GM20000 (cell line): ENCODE data around the gene INTS1.

Experiments used
- DNase-seq: peaks from one replicate; pipeline ENCODE4 v3.0.0; 2012; ENCODE audit warnings: low spot score
- TF ChIP-seq, protein P1 (sequence below): IDR thresholded peaks from 2 replicates; pipeline ENCODE4 v1.5.1; 2012; ENCODE audit warnings: mild to moderate bottlenecking, control low read depth; ENCODE audit errors: extremely low read depth, missing control alignments

INTS1 gene

DNA sequence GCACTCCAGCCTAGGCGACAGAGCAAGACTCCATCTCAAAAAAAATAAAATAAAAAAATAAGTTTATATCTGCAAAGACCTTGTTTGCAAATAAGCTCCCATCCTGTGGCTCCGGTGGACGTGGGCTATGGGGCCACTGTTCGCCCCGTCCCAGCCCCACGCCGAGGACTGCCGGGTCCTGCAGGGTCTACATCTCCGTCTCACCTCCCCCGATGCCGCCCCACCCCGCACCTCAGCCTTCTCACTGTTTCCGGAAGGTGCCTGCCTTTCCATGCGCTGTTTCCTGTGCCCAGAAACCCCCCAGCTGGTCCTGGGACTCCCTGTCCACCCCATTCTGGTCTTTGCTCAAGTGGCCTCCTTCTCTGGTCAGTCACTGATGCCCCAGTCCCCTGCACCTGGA is 5.0 kb upstream of the INTS1 start:
- DNase-seq, result no peak
- TF ChIP-seq, protein P1, sequence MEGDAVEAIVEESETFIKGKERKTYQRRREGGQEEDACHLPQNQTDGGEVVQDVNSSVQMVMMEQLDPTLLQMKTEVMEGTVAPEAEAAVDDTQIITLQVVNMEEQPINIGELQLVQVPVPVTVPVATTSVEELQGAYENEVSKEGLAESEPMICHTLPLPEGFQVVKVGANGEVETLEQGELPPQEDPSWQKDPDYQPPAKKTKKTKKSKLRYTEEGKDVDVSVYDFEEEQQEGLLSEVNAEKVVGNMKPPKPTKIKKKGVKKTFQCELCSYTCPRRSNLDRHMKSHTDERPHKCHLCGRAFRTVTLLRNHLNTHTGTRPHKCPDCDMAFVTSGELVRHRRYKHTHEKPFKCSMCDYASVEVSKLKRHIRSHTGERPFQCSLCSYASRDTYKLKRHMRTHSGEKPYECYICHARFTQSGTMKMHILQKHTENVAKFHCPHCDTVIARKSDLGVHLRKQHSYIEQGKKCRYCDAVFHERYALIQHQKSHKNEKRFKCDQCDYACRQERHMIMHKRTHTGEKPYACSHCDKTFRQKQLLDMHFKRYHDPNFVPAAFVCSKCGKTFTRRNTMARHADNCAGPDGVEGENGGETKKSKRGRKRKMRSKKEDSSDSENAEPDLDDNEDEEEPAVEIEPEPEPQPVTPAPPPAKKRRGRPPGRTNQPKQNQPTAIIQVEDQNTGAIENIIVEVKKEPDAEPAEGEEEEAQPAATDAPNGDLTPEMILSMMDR, result no peak

DNA sequence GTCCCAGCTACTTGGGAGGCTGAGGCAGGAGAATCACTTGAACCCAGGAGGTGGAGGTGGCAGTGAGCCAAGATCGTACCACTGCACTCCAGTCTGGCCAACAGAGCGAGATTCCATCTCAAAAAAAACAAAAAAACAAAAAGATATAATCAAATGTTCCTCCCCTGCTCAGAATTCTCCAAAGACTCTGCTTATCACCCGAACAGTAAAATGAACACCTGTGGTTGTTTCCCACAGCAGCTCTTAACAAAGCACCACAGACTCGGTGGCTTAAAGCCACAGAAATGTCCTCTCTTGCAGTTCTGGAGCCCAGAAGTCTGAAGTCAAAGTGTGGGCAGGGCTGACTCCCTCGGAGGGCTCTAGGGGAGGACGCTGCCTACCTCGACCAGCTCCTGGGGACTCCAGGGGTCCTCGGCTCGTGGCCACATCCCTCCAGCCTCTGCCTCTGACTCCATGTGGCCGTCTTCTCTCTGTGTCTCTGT is 4.1 kb upstream of the INTS1 start:
- no peak for DNase-seq
- TF ChIP-seq, protein P1, result no peak

DNA sequence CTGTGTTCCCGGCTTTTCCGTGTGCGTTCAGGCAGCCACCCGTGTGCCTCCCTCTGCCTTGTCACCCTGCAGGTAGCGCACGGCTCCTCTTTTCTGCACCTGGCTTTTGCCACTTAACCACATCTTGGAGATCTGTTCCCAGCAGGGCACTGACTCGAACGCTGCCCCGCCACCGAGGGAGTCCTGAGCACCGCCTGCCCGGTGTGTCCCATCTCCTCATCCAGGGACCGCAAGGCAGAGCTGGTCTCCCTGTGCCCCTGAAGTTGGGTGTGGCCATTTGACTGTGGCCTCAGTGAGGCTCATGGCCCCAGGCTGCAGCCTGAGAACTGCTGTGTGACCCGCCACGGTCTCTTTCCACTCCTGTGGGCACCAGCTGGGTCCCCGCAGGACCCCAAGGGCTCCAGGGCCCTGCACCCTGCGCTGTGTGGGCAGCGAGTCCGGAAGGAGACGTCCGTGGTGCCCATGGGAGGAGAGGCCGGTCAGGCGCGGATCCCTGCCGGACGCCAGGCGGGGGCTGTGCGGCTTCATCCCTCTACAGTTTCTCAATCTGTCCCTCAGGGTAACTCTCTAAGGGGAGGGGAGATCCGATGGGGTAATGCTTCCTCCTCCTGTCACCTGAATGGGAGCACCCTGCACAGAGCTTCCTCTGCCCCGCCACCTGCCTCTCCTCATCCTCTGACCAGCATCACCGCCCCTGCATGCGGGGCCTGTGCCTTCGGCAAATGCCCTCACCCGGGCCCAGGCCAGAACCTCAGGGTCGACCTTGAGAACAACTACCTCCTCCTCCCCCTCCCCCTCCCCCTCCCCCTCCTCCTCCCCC is 1.8 kb upstream of the INTS1 start:
- TF ChIP-seq, protein P1, result no peak
- no peak for DNase-seq

DNA sequence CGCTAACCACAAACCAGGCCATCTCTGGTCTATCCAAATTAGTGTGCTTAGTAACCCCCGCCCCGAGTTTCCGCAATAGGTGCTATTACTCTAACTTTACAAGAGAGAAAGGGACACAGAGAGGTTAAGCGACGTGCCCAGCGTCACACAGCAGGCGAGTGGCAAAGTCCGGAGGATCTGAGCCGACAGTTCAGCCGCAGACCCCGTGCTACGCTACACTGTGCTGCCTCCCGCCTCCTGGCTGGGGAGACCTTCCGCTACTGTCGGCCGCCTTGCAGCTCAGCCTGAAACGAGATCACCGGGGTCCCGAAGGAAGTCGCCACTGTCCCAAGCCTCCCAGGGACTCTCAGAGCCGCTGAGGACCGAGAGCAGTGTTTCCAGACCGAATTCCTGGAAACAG is 799 bp downstream of the INTS1 start:
- no peak for DNase-seq
- TF ChIP-seq, protein P1, result no peak

DNA sequence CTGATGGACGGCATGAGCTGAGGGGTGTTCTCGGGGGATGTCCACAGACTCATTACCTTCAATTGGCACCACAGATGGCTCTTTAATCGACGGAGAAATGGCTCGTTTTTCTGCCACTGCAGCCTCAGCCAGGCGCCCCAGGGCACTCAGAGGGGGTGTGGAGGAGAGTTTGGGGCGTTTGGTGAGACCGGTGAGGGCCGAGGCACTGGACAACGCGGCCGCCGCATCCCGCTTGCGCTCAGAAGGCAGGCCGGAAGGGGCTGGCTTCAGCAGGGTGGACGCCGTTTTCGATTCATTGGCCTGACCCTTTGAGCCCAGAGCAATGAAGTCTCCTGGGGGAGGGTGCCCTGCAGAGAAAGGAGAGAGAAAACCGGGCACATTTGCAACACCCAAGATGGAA is 1.3 kb downstream of the INTS1 start:
- TF ChIP-seq, protein P1, result no peak
- DNase-seq, result no peak

DNA sequence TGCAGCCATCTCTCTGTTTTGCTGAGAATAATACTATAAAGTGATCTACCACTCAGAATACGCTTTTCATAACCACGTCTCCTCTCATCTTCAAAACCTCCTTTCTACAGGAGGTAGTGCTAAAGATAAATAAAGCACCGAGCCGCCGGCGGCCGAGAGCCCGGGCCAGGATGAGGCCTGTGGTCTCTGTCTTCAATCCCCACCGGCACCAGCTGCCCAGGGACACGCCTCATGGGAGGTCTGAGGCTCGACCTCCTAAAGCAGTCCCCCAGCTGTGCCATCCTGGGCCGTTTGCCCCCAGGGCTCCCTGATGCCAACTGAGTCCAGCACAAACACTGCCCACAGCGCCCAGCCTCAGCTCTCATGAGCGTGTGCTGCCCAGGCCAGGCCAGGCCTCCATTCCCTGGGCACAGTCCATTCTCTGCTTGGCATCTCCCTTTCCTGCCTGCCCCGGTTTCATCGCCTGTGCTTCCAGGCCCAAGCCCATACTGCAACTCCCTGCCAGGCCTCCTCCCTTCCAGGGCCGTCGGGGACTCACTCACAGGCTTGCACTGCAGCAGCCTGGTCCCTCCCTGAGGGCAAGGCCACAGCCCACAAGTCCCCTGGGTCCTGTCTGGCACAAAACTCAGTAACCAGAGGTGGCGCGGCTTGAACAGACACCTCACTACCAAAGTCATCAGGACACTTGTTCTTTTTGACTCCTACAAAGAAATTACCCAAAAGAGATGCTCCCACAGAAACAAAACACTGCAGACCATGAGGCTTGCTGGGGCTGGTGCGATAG is 2.5 kb downstream of the INTS1 start:
- no peak for DNase-seq
- TF ChIP-seq, protein P1, result no peak
